HuH-7 (cell line): ENCODE measurements around the gene RALGPS2.
"Not testable (repeated sequence)": the region's sequence is repeated elsewhere in the genome, so short reads cannot be mapped to it uniquely, and the experiment has no call there.

Experiments
- DNase-seq: peaks from one replicate; pipeline ENCODE4 v3.0.0; 2011; ENCODE audit warnings: low spot score

Gene RALGPS2

DNA sequence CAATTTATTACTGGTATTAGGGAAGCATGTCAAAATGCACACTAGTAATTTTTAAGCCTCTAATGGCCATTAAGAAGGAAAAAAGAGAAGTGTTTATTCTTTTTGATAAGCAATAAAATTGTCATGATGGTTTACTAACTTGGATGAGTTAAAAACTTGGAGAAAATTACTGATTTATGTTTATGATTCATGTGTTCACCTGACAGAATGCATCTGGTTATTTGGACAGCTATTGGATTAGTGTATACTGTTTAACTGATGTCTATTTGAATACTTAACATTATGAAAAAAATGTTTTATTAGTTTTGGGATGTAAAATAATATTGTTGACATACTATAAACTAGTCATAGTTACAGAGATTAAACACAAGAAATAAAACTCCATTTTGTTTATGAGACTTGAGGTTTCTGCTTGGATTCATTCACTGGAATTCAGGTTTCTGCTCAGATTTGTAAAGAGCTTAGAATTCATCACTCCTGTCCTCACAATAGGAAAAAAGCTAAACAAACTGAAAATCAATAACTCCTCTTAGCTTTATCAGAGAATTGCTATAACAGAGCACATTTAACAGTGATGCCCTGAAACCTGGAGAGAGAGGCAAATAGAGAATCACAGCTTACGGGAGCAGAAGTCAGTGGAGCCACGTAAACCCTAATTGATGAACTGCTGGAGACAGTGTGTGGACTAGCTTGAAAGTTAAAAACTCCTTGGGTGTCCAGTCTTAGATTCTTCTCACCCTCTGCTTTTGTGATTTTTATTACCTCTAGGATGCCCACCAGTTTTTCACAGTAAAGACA is 56.7 kb downstream of the RALGPS2 start:
- no peak for DNase-seq

DNA sequence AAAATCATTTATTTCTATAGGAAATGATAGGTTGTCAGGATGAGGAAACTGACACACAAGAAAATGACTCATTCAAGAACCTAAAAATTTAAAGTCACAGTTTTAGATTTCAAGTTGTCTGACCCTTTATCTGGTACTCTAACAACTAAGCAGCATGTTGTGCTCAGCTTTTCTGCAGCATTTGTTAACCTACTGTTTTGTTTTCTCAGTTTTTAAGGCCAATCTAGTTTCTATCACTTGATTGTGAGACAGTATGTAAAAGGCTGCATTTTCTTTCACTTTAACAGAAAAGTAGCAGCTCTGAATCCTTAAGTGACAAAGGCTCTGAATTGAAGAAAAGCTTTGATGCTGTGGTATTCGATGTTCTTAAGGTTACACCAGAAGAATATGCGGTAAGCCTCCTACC is 59.1 kb downstream of the RALGPS2 start:
- no peak for DNase-seq

DNA sequence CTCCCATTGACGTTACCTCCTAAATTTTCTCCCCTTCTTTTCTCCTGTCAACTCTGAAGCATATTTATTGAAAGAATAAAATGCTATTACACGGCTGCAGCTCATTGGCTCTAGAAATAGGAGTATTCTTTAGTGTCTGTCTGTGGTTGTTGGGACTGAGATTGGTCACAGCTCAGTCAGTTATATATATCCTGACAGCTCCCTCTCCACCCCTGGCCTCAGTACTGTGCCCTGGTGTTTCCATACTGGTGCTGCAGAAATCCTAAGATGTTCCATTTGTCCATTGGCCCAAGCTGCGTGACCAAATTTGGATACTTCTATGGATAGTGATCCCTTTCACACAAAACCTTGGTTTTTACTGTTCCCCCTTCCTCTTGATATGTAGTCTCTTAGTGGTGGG is 67.3 kb downstream of the RALGPS2 start:
- no peak for DNase-seq

DNA sequence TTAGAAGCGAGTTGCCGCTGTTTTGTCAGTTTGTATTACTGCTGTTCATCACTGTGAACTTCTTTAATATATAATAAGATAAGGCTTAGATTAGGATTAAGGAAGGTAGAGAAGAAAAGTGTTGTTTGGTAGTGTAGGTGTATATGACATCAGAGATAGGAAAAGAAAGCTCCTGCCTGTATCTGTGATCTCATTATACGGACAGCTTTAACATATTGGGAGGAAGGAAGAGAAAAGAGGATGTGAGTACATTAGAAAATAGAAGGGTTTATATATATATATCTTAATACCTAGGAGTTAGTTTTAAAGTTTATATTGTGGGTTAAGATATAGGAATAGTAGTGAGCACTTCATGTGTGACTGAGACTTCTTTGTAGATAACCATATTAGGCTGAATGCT is 71.0 kb downstream of the RALGPS2 start:
- no peak for DNase-seq

DNA sequence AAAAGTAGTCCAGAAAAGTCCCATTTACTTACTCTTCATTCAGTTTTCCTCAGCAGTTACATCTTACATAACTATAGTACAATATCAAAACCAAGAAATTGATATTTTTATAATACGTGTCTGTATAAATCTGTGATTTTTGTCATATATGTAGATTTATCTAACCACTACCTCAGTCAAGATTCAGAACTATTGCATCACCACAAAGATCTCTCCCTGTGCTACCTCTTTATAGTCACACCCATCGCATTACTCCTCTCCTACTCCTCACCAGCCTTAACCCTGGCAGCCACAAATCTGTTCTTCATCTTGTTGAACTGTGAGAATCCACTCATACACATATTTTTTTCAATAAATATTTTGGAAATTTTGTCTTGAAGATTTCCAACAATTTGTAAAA is 72.5 kb downstream of the RALGPS2 start:
- no peak for DNase-seq

DNA sequence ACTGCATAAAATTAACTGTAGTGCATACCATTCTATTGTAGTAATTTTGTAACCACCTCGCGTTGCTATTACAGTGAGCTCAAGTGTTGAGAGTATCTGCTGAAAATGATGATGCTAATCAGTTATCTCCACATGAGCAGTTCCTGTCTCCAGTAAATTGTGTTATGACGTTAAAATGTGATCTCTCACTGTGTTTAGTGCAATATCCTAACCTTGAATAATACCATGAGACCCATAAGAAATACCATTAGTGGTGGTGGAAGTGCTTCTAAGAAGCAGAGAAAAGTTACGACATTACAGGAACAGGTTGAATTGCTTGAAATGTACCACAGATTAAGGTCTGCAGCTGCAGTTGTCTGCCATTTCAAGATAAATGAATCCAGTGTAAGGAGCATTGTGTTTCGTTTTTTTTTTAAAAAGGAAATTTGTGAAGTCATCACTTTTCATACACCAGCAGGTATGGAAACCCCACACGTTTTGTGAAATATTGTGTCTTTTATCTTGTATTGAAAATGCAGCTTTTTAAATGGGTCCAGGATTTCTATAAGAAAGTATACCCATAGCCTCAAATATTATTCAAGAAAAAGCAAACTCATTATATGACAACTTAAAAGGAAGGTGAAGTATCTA is 73.3 kb downstream of the RALGPS2 start:
- DNase-seq, result no peak

DNA sequence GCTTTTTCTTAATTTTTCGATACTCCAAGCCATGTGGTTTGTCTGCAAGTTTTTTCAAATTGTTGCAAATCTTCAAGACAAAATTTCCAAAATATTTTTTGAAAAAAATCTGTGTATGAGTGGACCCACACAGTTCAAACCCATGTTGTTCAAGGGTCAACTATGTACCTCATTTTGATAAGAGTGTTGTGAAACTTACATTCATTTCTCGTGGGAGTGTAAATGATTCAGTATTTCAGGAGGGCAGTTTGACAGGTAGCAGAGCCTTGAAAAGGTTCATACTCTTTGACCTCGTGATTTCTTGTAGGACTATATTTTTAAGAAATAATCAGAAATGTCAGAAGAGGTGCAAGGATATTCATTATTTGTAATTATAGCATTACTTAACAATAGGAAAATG is 77.8 kb downstream of the RALGPS2 start:
- DNase-seq, result no peak

DNA sequence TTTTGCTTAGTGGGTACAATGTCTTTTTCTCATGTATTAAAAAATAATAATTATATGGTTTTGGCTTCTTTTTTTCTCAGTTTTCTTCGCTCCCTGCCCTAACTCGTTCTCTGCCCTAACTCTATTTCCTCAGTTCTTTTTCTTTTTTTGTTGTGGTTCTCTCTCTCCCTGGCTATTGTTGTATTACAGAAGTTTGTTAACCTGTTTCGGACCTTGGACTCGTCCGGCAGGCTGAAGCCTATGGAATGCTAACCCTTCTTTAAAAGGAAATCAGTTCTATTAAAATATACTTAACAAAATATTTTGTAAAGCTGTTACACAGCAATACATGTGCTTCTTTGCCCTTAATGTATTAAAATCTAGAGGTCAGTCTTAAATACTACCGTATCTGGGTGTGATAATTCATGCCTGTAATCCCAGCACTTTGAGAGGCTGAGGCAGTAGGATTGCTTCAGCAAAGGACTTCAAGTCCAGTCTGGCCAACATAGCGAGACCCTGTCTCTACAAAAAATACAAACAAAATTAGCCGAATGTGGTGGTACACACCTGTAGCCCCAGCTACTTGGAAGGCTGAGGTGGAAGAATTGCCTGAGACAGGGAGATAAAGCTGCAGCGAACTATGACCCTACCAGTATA is 81.7 kb downstream of the RALGPS2 start:
- no peak for DNase-seq

DNA sequence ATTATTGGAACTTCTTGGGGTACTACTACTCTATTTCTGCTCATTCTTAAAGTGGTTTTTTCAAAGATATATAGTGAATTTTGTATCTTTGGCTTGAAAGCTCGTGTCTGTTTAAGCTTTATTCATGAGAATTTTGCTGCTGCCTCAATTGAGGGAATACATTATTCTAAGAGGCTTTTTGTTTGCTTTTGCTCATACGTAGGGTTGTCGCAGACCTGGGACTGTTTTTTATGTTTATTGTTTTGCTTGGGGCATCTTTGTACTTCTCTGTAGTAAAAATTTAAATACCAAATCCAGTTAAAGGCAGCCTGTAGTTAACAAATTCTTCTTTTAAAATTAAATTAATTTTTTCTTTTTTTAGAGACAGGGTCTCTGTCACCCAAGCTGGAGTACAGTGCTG is 83.5 kb downstream of the RALGPS2 start:
- DNase-seq, result no peak

DNA sequence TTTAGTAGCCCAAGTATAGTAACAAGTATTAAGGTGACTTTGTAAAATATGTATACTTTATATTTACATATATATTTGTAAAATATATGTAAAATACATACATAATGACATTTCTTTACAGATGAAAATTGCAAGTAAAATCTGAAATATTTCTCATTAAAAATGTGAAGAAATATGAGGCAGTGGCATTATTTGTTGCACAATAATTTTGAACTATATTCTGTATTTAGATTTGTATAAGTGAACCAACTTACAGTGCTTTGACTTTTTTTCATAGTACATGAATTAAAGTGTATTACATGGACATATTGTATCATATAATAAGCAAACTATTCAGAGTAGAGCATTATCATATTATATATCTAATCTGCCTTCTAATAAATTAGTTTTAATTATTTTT is 85.5 kb downstream of the RALGPS2 start:
- no peak for DNase-seq

DNA sequence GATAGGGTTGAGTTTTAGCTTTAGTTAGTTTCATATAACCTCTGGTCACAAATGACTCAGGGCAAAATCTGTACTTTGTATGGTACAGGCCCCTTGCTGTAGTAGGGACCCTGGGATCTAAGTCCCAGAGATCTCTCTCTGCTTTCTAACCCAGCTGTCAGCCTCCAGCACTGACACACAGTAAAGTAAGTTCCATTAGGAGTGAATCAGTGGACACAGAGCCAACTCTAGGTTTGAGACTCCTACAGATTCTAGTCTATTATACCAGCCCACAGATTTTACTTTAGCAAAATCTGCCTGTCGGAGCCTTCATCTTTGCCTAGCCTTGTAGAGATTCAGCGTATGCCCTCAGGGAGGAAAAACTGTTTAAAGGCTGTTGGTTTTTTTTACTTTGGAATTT is 93.4 kb downstream of the RALGPS2 start:
- no peak for DNase-seq

DNA sequence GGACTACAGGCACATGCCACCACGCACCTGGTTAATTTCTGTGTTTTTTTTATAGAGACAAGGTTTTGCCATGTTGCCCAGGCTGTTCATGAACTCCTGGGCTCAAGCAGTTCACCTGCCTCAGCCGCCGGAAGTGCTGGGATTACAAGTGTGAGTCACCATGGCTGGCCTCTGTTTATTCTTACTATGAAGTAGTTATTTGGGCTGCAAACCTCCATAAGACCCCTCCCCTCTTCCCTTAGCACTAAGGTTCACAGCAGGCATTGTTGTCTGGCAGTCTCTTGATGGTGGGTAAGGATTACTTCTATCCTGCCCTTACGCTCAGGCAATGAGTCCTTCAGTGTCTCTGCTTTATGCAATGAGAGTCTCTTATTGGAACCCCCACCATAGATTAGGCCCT is 94.1 kb downstream of the RALGPS2 start:
- no peak for DNase-seq

DNA sequence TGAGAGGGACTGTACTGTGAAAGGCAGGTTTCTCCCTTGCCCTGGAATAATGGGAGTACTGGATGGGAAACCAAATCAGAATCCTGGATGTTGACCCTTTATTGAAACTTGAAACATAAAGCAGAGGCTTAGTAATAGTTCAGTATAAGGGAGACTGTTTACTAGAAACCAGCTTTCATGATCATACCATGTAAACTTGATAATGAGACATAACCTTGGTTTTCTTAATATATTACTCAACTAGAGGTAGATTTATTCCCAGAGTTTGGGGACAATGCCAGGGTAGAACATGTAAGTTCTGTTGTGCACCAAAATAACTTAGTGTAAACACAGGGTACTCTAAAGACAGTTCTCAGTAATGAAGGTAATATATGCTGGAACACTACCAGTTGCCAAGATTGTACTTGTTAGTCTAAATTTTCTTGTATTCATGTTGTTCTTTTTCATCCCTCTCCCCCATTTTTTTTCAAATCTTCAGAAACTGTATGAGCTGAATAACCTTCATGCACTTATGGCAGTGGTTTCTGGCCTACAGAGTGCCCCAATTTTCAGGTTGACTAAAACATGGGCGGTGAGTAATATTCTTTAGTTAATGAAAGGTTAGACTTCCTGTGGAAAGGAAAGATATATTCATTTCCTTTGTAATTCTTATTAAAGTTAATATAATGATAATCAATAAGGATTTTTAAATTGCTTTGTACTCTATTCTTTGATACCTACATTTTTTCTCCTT is 96.3 kb downstream of the RALGPS2 start:
- no peak for DNase-seq

DNA sequence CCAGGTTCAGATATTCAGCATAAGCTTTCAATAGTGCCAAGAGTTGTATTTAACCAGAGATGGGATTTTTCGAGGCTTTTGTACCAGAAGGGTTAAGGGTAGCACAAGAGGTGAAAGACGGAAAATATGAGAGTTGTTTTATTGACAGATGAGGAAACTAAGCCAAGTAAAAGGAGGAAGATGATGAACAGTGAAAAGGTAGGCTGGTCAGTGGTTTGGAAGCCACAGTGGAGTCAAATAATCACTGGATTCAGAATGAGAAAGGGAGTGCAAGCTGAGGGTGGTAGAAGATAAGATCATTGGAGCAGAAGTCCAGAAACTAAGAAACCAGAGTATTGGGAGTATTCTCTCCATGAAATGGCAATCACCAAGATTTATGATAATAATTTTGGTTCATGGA is 100.1 kb downstream of the RALGPS2 start:
- no peak for DNase-seq

DNA sequence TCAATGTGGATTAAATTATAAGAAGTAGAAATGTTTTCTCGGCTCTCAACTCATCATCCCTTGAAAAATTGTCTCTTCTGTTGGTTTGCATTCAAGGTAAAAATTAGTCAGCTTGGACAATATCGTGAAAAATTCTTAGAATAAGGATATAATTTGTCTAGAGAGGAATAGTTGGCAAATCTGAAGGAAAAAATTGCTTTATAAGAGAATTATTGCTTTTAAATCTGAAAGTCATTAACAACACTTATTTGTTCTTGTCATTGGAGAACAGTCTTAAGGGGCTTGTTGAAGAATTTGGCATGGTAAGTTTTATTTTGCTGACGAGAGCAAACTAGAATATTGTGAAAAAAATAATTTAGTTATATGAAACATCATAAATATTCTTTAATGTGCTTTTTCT is 119.4 kb downstream of the RALGPS2 start:
- DNase-seq, result no peak

DNA sequence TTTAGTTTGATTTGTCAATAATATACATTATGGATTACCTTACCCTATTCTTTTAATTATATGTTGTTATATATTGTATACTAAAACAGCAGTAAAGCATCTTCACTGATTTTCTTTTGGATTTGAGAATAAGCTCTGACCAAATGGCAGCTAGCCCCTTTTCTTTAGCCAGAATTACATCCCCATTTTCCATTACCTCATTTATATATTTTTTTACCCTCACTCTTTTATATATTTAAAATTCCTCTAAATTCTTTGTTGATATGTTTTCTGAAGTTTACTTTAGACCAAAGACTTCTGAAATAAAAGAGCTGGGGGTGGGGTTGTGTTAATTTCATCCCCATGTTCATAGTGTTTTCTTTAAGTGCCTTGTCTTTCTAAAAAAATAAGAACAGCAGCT is 121.3 kb downstream of the RALGPS2 start:
- DNase-seq, result no peak

DNA sequence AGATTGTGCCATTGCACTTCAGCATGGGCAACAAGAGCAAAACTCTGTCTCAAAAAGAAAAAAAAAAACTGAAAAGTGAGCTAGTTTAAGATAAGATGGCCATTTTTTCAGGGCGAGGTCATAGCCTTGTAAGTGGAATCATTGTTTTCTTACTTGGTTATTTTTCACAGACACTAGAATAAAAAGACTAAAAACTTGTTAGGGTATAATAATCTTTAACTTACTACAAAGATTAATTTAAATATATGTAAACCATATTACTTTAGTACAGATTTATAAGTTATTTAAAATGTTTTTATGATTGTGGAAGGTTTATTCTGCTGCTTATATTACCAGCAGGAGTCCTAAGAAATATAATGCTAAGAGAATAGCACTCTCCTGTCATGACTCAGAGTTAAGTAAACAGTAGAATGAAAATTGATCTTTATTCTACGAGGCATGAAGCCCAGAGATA is 122.4 kb downstream of the RALGPS2 start:
- no peak for DNase-seq

DNA sequence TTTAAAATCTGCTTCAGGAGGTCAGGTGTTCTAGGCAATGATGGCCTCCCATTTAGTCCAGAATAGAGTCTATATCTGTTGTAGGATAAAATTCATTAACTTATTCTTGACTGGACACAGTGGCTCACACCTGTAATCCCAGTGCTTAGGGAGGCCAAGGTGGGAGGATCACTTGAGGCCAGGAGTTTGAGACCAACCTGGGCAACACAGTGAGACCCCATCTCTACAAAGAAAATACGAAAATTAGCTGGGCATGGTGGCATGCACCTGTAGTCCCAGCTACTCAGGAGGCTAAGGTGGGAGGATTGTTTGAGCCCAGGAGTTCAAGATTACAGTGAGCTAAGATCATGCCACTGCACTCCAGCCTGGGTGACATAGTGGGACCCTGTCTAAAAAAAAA is 122.9 kb downstream of the RALGPS2 start:
- DNase-seq, result not testable (repeated sequence)

DNA sequence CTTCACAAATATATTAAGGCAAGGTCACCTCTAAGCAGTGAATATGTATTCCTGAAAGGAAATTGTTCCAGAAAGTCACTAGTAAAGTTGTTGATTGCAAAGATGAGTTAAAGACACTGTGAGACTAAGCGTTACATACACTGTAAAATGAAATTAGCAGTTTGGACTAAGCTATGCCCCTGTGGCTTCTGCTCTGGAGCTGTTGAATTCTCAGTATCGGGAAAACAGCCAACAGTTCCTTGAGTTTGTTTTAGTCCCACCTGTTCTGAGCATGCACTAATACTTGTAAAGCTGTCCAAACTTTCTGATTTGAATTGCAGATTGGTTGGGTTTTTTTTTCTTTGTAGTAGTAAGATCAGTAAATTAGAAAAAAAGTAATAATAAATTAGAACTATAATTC is 124.9 kb downstream of the RALGPS2 start:
- DNase-seq, result no peak

DNA sequence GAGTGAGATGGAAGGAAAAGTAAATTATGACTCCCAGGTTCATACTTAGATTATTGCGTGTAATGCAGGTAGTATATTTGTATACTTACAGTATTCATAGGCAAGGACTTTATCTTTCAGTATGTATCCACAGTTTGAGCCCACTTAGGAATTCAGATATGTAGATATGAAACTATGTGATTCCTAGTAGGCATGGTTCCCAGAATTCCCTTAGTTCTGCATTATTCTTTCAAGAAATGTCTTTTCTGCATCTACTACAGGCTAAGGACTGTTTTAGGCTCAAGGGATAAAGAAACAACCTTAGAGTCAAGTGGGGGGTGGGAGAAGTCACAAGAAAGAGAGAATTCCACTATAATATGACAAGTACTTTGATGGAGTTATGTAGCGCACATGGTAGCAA is 132.1 kb downstream of the RALGPS2 start:
- no peak for DNase-seq

DNA sequence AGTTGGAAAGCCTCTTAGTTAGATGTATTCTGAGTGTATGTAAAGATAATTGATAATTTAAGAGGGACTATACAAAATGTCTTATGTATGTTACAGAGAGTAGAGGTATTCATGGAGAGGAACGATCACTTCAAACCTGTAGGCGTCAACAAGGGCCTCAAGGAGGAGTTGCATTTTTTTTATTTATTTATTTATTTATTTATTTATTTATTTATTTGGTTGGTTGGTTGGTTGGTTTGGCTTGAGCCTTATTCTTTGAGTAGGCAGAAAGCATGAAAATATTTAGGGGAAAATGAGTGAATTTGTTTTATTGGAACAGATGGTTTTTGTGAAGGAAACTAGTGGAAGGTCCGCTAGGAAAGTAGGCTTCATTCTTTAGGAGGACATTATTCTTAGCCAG is 137.4 kb downstream of the RALGPS2 start:
- DNase-seq, result no peak

DNA sequence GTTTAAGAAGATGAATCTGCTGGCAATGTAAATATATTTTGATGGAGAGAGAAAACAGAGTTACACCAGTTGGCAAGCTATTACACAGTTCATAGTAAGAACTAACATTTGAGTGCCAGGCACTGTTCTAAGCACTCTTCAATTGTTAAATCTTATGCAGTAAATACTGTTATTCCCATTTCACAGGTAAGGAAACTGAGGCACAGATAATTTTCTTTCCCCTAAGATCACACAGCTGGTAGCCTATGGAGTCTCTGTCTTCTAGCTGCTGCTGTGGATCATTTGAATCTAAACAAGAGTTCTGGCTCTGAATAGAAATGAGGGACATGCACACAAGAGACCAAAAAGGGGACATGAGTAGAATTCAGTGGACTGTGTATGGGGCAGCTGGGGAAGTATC is 137.8 kb downstream of the RALGPS2 start:
- no peak for DNase-seq

DNA sequence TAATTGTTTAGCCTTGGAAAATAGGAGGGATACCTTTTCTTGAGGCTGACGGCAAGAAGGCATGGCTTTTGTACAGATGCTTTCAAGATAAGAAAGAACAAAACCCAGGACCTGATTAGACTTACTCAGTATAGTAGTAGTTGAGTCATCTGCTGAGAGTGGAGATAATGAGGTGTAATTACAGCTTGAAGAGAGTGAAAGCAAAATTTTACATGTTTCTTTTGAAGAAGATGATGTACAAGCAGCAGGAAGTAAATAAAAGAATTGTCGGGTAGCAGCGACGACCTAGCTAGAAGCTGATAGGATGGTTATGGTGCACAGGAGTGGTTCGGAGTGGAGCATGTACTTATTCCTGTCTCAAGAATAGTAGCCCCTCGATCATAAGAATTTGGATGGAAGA is 139.3 kb downstream of the RALGPS2 start:
- DNase-seq, result no peak
